ENCODE measurements around the gene YIPF6.

GRCh38 chrX:68503836-68504636 lies 5.2 kb downstream of the YIPF6 start:
- TF ChIP-seq POLR2A (IDR thresholded peaks at IDR 0.05; ENCODE audit: low read depth, low read length) (no peak), EZH2 (IDR thresholded peaks at IDR 0.05; ENCODE audit: borderline replicate concordance, low read depth, low read length, severe bottlenecking) (no peak)
- TF ChIP-seq, protein P1, sequence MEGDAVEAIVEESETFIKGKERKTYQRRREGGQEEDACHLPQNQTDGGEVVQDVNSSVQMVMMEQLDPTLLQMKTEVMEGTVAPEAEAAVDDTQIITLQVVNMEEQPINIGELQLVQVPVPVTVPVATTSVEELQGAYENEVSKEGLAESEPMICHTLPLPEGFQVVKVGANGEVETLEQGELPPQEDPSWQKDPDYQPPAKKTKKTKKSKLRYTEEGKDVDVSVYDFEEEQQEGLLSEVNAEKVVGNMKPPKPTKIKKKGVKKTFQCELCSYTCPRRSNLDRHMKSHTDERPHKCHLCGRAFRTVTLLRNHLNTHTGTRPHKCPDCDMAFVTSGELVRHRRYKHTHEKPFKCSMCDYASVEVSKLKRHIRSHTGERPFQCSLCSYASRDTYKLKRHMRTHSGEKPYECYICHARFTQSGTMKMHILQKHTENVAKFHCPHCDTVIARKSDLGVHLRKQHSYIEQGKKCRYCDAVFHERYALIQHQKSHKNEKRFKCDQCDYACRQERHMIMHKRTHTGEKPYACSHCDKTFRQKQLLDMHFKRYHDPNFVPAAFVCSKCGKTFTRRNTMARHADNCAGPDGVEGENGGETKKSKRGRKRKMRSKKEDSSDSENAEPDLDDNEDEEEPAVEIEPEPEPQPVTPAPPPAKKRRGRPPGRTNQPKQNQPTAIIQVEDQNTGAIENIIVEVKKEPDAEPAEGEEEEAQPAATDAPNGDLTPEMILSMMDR (IDR thresholded peaks at IDR 0.05; ENCODE audit: extremely low read depth in 1 of 2, insufficient read depth in 1 of 2, low read depth in 1 of 2, low read length in 2 of 2) = no peak
